Measurements from ENCODE around the gene RSBN1.
A peak's percentile ranks its signal among the peaks of the same experiment; 100 is the strongest.
"Not testable (repeated sequence)": the region's sequence is repeated elsewhere in the genome, so short reads cannot be mapped to it uniquely, and the experiment has no call there.

The RSBN1 gene

DNA sequence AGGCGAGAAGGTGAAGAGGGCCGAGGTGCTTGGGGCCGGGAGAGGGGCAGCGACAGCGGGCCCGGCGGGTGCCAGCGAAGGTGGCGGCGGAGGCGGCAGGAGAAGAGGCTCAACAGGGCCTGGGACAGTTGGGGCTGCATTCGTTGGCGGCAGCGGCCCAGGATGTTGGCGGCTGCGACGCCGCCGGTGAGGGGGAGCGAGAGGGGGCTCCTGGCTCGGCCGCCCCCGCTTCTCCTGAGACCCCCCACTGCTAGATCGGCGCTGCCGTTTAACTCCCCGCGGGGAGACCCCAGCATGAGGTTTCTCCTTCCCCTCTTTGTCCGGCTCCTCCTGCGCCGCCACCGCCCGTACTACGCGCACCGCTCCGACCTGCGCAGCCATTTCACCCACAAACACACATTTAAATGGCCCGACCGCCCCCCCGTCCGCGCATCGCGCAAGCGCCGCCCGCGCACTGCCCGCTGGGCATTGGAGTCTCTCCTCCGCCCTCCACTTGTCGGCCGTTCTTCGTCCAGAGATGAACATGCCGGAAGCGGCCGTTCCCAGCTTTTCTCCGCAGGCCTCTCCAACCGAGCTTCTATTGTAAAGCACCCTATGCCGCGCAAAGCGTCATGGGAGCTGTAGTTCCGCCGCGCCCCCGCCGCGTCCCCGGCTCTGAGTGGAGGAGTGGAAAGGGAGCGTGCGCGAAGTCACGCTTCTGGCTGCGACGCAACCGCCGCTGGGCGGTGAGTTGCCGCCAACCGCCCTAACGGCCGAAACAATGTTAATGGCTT lies at the start of gene RSBN1:
TSS of gene RSBN1 (minus strand) at position 589 of the 773 bp plus-strand sequence. CDS start at position 525, 64 bp downstream.
- DNase-seq, result peak; percentile 98

GRCh38 chr1:113861641-113862040 lies 49.4 kb upstream of the RSBN1 start:
- DNase-seq, result no peak

GRCh38 chr1:113860891-113861290 lies 48.6 kb upstream of the RSBN1 start:
- DNase-seq, result peak; percentile 21

DNA sequence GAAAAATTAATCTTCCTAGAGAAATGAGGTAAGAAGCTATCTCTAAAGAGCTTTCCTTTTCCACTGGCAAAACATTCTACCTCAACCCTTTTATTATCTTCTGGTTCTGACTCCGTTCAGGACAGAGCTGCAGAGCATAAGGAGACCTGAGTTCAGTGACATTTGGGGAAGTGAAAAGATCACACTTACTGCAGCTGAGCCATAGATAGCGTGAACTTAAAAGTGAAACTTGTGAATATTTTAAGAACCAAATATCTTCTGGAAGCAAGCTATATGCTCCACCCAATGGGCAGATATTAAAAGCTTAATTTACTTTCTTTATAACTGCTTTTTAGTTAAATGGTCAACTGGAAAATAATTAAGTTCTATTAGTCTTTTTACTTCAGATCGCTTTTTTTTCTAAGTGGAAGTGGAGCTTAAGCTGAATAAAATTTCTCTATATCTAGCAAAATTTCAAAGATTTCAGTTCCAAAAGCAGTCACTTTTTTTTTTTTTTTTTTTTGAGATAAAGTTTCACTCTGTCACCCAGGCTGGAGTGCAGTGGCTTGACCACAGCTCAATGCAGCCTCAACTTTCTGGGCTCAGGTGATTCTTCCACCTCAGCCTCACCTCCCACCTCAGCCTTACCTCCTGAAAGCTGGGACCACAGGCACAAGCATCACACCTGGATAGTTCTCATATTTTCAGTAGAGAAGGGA lies 47.4 kb upstream of the RSBN1 start:
- DNase-seq, result no peak

DNA sequence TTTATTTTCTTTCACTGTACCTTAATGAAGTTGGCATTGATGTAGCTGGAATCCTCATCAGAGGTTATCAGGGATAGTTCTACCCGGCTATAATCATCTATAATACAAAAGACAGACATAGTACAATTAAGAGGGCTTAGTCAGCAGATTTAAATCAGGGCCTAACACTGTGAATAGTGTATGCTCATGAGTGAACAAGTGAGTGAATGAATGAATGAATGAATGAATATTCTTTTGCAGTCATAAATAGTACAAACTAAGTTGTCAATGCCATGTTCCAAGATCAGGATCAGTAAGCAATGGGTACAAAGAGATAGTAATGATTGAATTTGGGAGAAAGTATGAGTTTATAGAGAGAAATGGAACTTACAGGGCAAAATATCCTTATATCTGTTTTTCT lies 46.7 kb upstream of the RSBN1 start:
- no peak for DNase-seq

DNA sequence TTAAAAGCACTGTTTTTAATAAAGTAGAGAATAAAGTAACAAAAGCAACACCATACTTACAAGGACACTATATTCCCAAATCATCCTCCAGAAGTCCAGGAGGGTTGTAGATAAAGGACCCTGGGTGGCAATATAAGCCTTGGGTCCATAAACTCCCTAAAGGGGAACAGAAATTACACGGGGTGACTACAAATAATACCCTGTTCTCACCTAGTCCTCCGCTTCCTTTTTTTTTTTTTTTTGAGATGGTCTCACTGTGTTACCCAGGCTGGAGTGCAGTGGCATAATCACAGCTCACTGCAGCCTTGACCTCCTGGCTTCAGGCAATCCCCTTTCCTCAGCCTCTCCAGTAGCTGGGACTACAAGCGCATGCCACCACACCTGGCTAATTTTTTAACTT lies 46.1 kb upstream of the RSBN1 start:
- no peak for DNase-seq

GRCh38 chr1:113857776-113858175 lies 45.5 kb upstream of the RSBN1 start:
- DNase-seq, result no peak

DNA sequence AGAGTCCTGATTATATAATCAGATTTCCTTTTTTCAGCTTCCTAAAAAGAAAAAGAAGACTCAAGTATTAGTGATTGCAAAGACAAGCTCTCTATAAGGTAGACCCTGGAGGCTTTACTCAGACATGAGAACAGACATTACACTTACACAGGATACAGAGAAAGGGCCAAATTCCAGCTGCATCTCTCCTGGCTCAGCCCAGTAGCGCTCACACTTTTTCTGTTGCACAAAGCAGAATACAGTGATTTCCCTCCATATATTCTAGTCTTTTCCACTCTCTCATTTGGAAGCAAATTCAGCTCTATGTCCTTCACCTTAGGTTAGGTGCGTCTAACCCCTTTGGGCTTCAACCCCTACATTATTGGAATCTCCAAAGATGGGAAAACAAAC lies 44.1 kb upstream of the RSBN1 start:
- no peak for DNase-seq

DNA sequence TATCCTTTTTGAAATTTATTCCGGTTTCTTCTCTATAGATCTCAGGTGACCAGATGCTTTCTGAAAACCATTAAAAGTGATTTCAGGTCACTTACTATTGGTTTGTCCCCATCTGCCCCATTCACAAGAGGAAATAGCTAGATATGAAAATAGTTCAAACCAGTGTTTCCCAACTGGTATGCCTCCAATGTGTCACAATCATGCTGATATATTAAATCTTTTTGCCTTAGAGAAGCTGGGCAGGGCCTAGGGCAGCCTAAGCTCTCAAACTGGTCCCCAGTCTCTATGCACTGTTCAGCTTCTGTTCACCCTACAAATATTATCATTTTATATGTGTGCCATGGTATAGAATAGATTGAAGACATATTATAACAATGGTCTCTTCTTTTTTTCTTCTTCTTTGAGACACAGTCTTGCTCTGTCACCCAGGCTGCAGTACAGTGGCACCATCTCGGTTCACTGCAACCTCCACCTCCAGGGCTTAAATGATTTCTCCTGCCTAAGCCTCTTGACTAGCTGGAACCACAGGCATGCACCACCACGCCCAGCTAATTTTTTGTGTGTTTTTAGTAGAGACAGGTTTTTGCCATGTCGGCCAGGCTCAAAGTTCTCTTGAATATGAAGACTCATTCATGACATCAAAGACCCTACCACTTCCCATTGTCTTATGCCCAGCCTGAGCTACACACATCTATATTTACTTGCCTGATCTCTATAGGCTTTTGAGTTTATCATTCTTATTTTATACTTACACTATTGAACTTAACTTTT lies 43.5 kb upstream of the RSBN1 start:
- no peak for DNase-seq

GRCh38 chr1:113854234-113854633 lies 42.0 kb upstream of the RSBN1 start:
- DNase-seq, result no peak

GRCh38 chr1:113852694-113853093 lies 40.4 kb upstream of the RSBN1 start:
- not testable (repeated sequence) for DNase-seq

DNA sequence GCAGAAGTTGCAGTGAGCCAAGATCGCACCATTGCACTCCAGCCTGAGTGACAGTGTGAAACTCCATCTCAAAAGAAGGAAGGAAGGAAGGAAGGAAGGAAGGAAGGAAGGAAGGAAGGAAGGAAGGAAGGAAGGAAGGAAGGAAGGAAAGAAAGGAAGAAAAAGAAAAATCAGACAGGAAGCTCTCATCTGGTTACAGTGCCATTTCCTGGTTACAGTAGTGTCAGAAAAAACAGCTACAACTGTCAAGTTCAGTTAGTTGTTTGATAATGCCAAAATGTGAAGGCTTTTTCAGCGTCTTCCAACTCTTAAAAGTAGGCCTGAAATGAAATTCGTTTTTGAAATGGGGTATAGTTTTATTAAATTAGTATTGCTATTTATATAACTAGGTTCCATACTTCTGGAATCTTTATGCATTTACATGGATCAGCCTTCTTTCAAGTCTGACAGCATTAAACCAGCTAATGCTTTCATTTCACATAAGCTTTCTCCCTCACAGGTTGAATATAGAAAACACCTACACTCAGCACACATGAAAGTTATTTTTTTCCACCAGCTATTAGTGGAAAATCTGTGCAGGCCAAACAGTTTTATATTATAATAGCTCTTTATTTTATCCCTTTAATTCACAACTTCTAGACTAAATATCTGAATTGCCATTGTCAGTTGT lies 38.0 kb upstream of the RSBN1 start:
- no peak for DNase-seq

DNA sequence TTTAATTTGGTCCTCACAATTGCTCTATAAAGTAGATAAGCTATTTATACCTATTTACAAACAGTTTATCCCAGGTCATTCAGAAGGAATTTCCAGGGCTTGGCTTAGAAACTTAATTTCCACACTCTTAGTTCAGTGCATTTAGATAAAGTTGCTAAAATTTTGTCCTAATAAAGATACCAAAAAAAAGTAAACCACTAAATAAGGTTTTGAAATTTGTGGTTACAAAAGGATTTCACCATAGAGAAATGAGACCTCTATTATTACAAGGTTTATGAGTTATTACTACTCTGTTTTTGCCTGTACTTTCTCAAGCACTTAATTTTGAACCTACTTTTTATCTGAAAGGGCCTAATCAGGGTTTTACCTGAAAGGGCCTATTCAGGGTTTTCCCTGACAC lies 36.8 kb upstream of the RSBN1 start:
- no peak for DNase-seq

DNA sequence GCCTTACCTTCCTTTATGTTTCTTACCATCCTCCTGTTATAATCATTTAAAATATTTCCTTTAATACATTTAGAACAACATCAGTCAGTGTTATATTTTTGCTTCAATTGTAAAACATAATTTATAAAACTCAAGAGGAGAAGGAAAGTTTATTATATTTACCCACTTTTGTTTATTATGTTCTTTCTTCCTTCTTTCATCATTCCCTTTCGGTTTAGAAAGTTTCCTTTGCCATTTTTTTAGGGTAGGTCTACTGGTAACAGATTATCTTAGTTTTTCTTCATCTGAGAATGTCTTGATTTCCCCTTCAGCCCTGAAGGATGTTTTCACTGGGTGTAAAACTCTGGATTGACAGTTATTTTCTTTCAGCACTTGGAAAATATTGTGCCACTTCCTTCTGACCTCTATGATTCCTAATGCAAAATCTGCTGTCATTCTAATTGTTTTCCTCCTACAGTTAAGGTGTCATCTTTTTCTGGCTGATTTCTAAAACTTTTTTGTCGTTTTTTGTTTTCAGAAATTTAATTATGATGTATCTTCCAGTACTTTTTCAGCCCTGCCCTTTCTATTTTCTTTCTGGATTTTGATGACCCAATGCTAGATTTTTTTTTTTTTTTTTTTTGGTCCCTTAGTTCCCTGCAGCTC lies 34.2 kb upstream of the RSBN1 start:
- no peak for DNase-seq

GRCh38 chr1:113836534-113836933 lies 24.3 kb upstream of the RSBN1 start:
- DNase-seq, result no peak

DNA sequence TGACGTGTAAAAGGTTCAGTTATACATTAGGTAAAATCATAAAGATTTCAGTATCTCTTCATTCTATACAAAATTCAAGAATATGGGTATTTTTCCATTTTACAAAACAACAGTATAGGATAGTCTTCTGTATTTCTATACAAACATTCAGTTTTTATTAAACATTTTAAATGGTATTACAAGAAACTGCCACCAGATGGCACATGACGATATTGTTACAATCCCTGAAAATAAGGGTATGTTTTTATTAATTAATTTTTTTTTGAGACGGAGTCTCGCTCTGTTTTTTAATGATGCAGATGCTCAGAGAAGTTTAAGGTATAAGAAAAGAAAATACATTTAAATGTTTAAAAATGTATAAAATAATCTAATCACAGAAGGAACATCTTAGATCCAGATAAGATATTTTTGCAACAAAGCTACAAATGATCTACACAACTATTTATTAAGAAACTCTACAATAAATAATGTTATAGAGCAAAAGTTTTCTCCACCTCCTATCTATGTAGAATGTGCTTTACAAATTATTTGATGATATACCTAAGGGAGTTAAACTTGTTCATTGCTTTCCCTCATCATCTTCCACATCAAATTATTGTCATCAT lies 23.5 kb upstream of the RSBN1 start:
- peak; percentile 52 for DNase-seq

DNA sequence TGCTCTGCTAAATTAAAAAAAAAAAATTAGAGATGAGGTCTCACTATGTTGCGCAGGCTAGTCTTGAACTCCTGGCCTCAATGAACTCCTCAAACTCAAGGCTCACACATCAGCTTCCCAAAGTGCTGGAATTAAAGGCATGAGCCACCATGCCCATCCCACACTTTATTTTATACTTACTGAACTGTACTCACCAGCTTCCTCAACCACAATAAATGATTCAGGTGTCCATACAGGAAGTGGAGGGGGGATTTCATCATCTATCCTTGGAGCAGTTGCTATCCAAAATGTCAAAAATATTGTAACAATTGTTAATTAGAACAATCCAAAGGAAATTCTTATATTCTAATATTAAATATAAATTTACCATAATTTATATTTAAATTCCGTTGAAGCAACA lies 22.4 kb upstream of the RSBN1 start:
- DNase-seq, result no peak

DNA sequence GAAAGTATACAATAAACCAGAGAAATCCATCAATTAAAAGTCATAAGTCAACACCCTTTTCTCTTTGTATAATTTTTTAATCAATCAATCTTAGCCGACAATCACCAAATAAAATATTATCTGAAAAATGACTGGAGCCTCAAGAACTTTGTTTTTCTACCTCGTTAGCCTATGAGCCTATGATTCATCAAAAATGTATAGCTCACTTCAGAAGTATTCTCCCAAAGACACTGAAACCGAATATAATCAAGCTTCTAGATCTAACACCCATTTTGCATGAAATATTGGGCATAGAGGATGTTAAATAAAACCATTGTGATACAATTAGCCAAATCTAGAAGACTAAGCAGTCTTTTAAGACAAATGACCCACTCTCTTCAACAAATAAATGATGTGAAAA lies 17.8 kb upstream of the RSBN1 start:
- no peak for DNase-seq

GRCh38 chr1:113821916-113822315 lies 9.6 kb upstream of the RSBN1 start:
- no peak for DNase-seq

GRCh38 chr1:113818578-113818977 lies 6.3 kb upstream of the RSBN1 start:
- no peak for DNase-seq

GRCh38 chr1:113813218-113813617 lies 942 bp upstream of the RSBN1 start:
- DNase-seq, result no peak

- no peak for DNase-seq
These were observed 422 bp upstream of the RSBN1 start for GRCh38 chr1:113812661-113813135.

Data from amniotic stem cell (primary cell).